Dedifferentiated amniotic fluid mesenchymal stem cell (primary cell): Measurements from ENCODE around the gene LINGO3.
A peak's percentile ranks its signal among the peaks of the same experiment; 100 is the strongest.
"Not testable (repeated sequence)": the region's sequence is repeated elsewhere in the genome, so short reads cannot be mapped to it uniquely, and the experiment has no call there.

Source experiments
- DNase-seq: peaks from one replicate; pipeline ENCODE4 v3.0.0-alpha.2; 2016; ENCODE audit errors: extremely low spot score

LINGO3 gene

DNA sequence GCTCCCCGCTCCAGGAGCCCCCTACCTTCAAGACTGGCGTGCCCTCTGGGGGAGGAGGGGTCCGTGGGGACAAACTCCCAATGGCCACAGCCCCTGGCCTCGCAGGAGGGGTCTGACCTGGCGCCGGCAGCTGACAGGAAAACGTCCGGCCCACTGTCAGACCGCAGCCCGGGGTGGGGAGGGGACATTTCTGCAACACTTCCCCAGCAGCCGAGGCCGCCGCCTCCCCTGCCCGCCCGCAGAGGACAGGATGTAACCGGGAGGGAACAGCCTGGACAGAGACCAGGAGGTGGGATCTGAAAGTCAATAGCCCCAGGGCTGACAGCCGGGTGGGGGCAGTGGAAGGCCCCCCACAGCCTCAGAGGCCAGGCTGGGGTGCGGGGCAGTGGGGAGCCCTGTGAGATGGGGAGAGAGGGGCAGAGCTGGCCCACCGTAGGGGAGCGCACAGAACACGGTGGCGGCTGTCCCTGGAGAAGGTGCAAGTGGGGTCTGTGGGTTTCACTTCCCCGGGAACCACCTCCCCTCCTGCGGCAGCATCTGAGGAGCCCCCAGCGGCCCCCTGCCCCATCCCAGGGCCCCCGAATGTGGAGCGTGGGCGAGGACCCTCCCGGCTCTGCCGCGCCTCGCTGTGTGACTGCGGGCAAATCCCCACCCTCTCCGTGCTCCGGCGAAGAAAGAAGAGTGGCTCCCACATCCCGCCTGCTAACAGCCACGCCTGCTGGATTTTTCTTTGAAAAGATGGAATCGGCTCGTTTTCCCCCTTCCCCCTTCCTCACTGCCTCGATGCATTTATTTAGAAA lies 25.7 kb downstream of the LINGO3 start, which contains the start of gene PEAK3:
TSS of gene PEAK3 (minus strand) at position 114 of the 800 bp plus-strand sequence. CDS start 1,244 bp downstream, outside the sequence.
- no peak for DNase-seq

- DNase-seq, result not testable (repeated sequence)
Observed at GRCh38 chr19:2281265-2282061, 26.5 kb downstream of the LINGO3 start.

DNA sequence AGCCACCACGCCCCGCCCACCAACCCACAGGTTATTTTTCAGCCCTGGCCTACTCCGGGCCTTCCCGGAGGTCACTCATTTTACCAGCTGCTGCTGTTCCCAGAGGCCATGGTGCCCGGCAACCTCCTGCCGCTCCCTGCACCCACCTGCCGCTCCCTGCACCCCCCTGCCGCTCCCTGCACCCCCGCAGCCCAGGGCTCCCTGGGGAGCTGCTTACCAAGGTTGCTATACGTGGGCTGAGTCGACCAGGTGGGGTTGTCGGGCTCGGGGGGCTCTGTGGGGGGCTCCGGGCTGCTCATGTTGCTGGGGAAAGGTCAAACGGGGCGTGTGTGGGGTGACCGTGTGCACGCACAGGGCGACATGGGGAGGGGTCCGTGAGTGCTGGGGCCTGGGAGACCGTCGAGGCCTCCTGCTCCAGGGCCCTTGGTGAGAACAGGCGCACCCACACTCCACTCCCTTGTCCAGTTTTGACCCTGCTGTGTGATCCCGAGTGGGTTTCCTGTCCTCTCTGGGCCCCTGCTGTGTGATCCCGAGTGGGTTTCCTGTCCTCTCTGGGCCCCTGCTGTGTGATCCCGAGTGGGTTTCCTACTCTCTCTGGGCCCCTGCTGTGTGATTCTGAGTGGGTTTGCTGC lies 27.2 kb downstream of the LINGO3 start:
- no peak for DNase-seq

DNA sequence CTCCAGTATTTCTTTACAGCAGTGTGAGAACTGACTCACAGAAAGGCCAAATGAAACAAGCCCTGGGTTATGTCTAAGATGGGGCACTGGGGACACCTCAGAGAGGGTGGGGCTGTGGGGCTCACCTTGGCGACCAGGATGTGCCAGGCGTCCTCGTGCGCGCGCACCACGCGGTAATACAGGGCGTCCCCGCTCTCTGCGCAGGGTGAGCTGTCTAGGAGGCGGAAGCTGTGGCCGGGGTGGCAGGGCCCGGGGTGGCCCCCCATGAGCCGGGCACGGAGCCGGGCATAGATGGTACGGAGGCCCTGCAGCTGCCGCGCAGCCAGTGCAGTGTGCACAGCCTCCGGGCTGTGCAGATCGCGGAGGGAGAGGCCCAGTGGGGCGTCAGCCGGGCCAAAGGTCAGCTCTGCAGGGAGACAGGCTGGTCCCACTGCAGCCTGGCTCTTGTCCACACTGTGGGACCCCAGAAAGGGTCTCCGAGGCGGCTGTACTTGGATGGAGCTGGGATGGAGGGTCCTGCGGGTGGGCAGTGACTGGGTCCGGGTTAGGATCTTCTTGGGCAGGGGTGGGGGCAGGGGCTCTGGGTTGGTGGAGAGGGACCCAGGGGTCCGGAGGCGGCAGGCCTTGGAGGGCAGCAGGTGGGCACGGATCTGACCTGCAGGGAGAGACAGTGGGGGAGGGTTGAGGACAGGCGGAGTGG lies 29.3 kb downstream of the LINGO3 start:
- no peak for DNase-seq

- DNase-seq, result no peak
Observed at GRCh38 chr19:2277138-2277537, 30.8 kb downstream of the LINGO3 start.

- no peak for DNase-seq
Observed at GRCh38 chr19:2276429-2276986, 31.4 kb downstream of the LINGO3 start.

DNA sequence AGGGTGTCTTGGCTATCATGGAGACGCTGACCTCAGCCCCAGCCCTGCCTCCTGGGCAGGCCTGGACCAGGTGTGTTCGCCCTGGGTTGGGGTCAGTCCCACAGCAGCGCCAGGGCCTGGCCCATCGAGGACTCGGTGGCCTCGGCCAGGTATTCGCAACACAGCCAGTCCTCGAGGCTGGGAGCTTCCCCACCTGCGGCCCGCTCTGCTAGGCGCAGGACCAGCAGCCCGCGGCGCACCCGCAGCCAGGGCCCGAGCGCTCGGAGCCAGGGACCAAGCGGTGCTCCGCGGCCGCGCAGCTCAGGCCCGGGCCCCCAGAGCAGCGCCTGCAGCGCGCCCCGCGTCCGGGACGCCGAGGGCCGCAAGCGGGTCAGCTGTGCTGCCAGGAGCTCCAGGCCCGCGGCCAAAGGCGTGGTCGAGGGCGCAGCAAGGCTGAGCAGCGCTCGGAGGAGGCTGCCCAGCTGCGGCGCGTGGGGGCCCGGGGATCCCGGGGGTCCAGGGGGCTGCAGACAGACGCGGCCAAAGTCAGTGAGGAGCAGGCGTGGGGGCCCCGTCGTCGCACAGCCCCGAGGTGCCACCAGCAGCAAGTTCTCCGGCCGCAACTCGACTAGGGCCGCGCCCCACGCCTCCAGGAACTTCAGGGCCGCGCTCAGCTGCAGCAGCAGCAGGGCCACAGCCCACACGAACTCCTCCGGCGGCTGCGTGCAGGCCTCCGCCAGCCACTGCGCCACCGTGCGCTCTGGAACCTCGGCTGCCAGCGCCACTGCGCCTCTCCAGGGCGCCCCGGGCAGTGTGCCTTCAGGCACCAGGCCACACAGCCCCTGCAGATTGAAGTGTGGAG lies 32.1 kb downstream of the LINGO3 start:
- no peak for DNase-seq

GRCh38 chr19:2274931-2275535 lies 32.9 kb downstream of the LINGO3 start:
- peak; percentile 53 for DNase-seq

- no peak for DNase-seq
Observed at GRCh38 chr19:2274185-2274711, 33.7 kb downstream of the LINGO3 start.

- peak; percentile 24 for DNase-seq
Observed at GRCh38 chr19:2273356-2274184, 34.4 kb downstream of the LINGO3 start.

GRCh38 chr19:2271234-2272103 lies 36.5 kb downstream of the LINGO3 start:
- DNase-seq, result peak; percentile 41

DNA sequence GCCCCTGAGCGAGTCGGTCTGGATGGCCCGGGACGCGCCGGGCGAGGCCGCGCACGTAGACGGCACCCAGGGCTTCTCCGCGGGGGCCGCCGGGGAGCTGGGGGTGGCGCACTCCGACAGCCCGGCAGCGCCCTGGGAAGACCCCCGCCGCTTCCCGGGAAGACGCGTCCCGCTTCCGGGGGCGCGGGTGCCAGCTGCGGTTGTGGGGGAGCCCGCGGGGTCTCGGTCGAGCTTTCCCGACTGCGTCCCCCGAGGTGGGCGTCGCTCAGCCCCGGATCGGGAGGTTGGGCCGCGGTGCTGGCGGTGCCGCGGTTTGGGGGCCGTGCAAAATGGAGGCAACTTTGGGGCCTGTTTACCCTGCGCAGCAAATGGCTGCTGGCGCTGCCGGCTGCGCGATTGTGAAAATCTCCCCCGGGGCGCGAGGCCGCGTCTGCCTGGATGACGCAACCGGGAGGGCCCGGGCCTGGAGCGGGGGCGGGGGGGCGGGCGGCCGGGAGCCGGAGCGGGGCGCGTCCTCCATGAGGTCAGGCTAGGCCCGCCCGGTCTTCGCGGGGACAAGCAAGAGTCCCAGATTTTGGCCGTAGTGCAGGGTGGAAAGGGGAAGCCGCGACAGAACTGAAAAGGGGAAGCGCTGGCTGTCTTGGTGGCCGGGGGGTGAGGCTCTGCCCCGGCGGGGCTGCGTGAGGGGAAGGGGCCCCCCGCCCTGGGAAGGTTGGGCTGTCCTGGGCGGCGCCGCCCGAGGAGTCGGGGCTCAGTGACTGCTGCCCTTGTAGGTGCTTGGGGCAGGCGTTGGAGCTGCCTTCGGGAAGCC lies 37.3 kb downstream of the LINGO3 start:
- DNase-seq, result peak; percentile 67

DNA sequence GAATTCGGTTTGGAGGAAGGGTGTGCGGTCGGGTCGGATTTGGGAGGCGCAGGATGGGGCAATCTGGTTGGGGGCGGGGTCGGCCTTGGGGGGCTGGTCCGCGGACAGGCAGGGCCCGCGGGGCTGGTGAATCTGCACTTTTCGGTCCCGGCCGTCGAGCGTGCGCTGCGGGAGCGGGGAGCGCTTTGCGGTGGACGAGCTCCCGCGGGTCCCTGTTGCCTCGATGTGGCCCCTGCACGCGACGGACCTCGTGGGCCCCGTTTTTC lies 37.9 kb downstream of the LINGO3 start:
- no peak for DNase-seq

GRCh38 chr19:2269244-2270156 lies 38.5 kb downstream of the LINGO3 start:
- DNase-seq, result peak; percentile 93

DNA sequence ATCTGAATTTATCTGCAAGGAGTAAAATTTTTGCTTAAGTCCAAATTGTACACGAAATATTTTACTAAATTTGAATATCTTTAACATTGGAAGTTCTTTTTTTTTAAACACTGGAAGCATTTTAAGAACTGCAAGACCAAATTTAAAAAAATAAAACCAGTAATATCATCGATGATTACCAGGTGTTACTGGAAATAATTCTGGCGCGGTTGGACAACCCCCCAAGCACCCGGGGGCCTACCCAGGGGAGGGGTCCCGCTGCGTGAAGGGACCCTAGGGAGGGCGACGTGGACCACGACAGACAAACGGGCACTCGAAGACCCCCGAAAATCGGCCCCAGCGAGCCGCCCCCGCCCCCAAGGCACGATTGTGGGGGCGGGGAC lies 39.1 kb downstream of the LINGO3 start:
- no peak for DNase-seq

DNA sequence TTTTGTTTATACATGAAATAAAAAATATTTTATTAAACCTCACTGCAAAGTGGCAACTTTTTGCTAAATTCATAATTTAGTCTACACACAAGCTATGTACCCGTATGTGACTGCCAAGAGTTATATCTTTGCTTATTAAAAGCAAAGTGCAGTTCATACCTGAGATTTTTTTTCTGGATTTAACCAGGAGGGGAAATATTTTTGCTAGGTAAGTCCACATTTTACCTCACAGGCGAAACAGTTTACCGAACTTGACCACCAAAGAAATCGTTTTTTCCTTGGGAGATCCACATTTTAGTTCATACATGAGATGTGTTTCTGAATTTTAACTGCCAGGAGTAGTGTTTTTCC lies 39.5 kb downstream of the LINGO3 start:
- DNase-seq, result no peak
